Mesothelial cell of epicardium (in vitro differentiated cells): ENCODE results near the gene STT3A. TPM values are rescaled to one million over a fixed set of nuclear protein-coding genes. Genes with fewer than 3 reads are reported as not detected.

ENCODE experiments used
- DNase-seq, 2 experiments: peaks; one replicate each; pipeline ENCODE4 v3.0.0; 2021; ENCODE audit warnings: low spot score in 2 of 2; ENCODE audit not compliant: unreplicated experiment in 2 of 2
- H3K27ac Mint-ChIP-seq: 2 replicates; pipeline ENCODE4 v1.8.0; 2021; ENCODE audit warnings: mixed read lengths
- H3K27me3 Mint-ChIP-seq: 2 replicates; pipeline ENCODE4 v1.8.0; 2021; ENCODE audit warnings: low read depth, mixed read lengths
- H3K36me3 Mint-ChIP-seq: 2 replicates; pipeline ENCODE4 v1.8.0; 2021; ENCODE audit warnings: mixed read lengths
- H3K4me1 Mint-ChIP-seq: 2 replicates; pipeline ENCODE4 v1.8.0; 2021; ENCODE audit warnings: mixed read lengths
- H3K4me3 Mint-ChIP-seq: 2 replicates; pipeline ENCODE4 v1.8.0; 2021; ENCODE audit warnings: mild to moderate bottlenecking, moderate library complexity, mixed read lengths
- H3K9me3 Mint-ChIP-seq: 2 replicates; pipeline ENCODE4 v1.8.0; 2021; ENCODE audit warnings: mixed read lengths
- total RNA-seq: library from RNA; stranded (reverse); gene quantifications from 3 replicates; pipeline ENCODE4 v1.2.1, GENCODE V29; 2021
- TF ChIP-seq, protein P1 (sequence below): fragments of 200-600 bp; sonication (generic); IDR thresholded peaks from one replicate; pipeline ENCODE4 v1.5.0; 2021; ENCODE audit warnings: antibody characterized with exemption; ENCODE audit not compliant: unreplicated experiment

Gene STT3A
- total RNA-seq, 1 donor from 2014 or later: 146 TPM

GRCh38 chr11:125588505-125588904 is 4.1 kb upstream of the STT3A start:
- Mint-ChIP-seq H3K4me3 (no peak overlapping the region), H3K4me1 (peaks cover 15% of the 10 kb centered on the region), H3K36me3 (peaks cover 12% of the 10 kb centered on the region), H3K9me3 (no peaks in the 10 kb centered on the region), H3K27me3 (no peaks in the 10 kb centered on the region), H3K27ac (no peak overlapping the region)
- TF ChIP-seq, protein P1, sequence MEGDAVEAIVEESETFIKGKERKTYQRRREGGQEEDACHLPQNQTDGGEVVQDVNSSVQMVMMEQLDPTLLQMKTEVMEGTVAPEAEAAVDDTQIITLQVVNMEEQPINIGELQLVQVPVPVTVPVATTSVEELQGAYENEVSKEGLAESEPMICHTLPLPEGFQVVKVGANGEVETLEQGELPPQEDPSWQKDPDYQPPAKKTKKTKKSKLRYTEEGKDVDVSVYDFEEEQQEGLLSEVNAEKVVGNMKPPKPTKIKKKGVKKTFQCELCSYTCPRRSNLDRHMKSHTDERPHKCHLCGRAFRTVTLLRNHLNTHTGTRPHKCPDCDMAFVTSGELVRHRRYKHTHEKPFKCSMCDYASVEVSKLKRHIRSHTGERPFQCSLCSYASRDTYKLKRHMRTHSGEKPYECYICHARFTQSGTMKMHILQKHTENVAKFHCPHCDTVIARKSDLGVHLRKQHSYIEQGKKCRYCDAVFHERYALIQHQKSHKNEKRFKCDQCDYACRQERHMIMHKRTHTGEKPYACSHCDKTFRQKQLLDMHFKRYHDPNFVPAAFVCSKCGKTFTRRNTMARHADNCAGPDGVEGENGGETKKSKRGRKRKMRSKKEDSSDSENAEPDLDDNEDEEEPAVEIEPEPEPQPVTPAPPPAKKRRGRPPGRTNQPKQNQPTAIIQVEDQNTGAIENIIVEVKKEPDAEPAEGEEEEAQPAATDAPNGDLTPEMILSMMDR: no peak
- DNase-seq: no peak

- Mint-ChIP-seq H3K9me3 (no peaks in the 10 kb centered on the region), H3K27me3 (no peaks in the 10 kb centered on the region), H3K36me3 (peaks cover 5% of the 10 kb centered on the region), H3K4me3 (peak overlapping the region; percentile 90), H3K4me1 (peaks cover 32% of the 10 kb centered on the region), H3K27ac (peak overlapping the region; percentile 98)
- TF ChIP-seq, protein P1: no peak
- peak; percentile 31 to 70 for DNase-seq
Observed at GRCh38 chr11:125591649-125592304, 875 bp upstream of the STT3A start.

DNA sequence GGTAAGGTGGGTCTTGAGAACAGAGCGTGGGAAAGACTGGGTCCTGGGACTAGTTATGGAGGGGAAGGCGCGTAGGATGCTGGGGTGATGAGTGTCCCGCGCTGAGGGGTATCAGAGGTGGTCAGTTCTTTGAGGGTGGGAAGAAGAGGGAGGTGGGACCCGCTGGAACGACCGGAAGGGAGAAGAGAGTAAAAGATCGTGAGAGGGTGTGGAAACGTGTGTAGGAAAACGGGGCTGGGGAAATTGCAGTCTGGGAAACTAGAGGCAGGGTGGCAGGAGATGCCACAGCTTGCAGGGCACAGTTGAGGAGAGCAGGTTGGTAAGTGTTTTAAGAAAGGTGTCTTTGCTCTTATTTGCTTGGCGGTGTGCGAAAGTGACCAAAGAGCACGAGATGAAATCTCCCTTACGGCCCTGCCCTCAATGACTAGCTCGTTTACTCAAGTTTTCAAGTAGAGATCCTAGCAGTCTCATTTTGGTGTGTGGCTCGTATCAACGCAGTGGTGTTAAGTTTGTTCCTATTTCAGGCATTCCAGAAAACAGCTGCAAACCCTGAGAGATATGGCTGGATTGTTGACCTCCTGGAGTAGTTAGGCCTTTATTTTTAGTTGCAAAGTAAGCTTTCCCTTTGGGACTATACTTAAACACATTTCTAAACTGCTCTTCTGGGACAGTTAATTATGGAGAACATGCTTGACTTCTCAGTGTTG is 615 bp downstream of the STT3A start:
- peaks cover 30% of the 10 kb centered on the region for H3K4me1 Mint-ChIP-seq

DNA sequence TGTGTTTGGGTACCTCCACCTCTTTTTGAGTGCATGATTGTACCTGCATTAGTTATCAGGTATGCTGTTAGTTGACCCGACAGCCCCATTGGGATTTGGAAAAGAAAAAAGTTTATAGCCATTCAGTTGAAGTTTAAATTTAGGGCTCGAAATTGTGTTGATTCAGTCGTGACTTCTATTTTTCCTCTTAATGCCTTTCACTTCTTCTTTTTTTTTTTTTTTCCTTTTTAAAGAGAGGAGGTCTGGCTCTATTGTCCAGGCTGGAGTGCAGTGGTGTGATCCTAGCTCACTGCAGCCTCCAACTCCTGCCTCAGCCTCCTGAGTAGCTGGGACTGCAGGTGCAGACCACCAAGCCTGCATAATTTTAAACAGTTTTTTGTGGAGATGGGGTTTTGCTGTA is 2.3 kb downstream of the STT3A start:
- no peak for DNase-seq
- no peaks in the 10 kb centered on the region for H3K9me3 Mint-ChIP-seq
- H3K4me3 Mint-ChIP-seq: no peak overlapping the region
- peaks cover 14% of the 10 kb centered on the region for H3K36me3 Mint-ChIP-seq
- TF ChIP-seq, protein P1: no peak
- H3K27ac Mint-ChIP-seq: no peak overlapping the region
- H3K4me1 Mint-ChIP-seq: peaks cover 28% of the 10 kb centered on the region
- H3K27me3 Mint-ChIP-seq: no peaks in the 10 kb centered on the region

More for the DNA sequence above, 615 bp downstream of the STT3A start:
- DNase-seq: no peak
- no peaks in the 10 kb centered on the region for H3K9me3 Mint-ChIP-seq
- TF ChIP-seq, protein P1: no peak
- peak overlapping the region; percentile 98 for H3K27ac Mint-ChIP-seq
- no peaks in the 10 kb centered on the region for H3K27me3 Mint-ChIP-seq
- H3K36me3 Mint-ChIP-seq: peaks cover 8% of the 10 kb centered on the region
- peak overlapping the region; percentile 90 for H3K4me3 Mint-ChIP-seq

GRCh38 chr11:125600663-125601062 is 8.0 kb downstream of the STT3A start:
- TF ChIP-seq, protein P1: no peak
- H3K27me3 Mint-ChIP-seq: no peaks in the 10 kb centered on the region
- no peaks in the 10 kb centered on the region for H3K9me3 Mint-ChIP-seq
- peaks cover 2% of the 10 kb centered on the region for H3K4me1 Mint-ChIP-seq
- H3K27ac Mint-ChIP-seq: no peak overlapping the region
- no peak overlapping the region for H3K4me3 Mint-ChIP-seq
- no peak for DNase-seq
- peaks cover 33% of the 10 kb centered on the region for H3K36me3 Mint-ChIP-seq
